T-helper 17 cell (primary cell): ENCODE data around the gene TBC1D14. TPM values are rescaled to one million over a fixed set of nuclear protein-coding genes. Genes with fewer than 3 reads are reported as not detected.

ENCODE experiments used
- ATAC-seq: fragments of 150-1000 bp; cut with Tn5 transposase; 2 replicates; pipeline ENCODE4 v1.10.0; 2021; ENCODE audit warnings: mild to moderate bottlenecking, moderate library complexity
- DNase-seq, 3 donors: peaks; one replicate each; pipeline versions ENCODE4 v3.0.0 to v3.0.0-alpha.2; 2020 to 2021
- H3K9me3 ChIP-seq: one replicate; pipeline ENCODE4 v1.7.0; 2013; ENCODE audit warnings: low read length, mild to moderate bottlenecking; ENCODE audit not compliant: control insufficient read depth, poor library complexity, severe bottlenecking
- H3K27ac Mint-ChIP-seq: one replicate; pipeline ENCODE4 v1.8.0; 2022; ENCODE audit warnings: mild to moderate bottlenecking, moderate library complexity, mixed read lengths
- H3K27me3 Mint-ChIP-seq: one replicate; pipeline ENCODE4 v1.8.0; 2022; ENCODE audit warnings: mixed read lengths
- H3K36me3 Mint-ChIP-seq: one replicate; pipeline ENCODE4 v1.8.0; 2022; ENCODE audit warnings: low read depth, mixed read lengths
- H3K4me1 Mint-ChIP-seq: one replicate; pipeline ENCODE4 v1.8.0; 2022; ENCODE audit warnings: mild to moderate bottlenecking, mixed read lengths
- H3K4me3 Mint-ChIP-seq: one replicate; pipeline ENCODE4 v1.8.0; 2022; ENCODE audit warnings: mild to moderate bottlenecking, moderate library complexity, mixed read lengths
- total RNA-seq, 4 donors: library from RNA in 2 of 4; stranded (reverse) in 2 of 4; gene quantifications; one replicate each; pipeline ENCODE4 v1.2.3 and lab custom pipeline; 2022 to 2026

The TBC1D14 gene, protein sequence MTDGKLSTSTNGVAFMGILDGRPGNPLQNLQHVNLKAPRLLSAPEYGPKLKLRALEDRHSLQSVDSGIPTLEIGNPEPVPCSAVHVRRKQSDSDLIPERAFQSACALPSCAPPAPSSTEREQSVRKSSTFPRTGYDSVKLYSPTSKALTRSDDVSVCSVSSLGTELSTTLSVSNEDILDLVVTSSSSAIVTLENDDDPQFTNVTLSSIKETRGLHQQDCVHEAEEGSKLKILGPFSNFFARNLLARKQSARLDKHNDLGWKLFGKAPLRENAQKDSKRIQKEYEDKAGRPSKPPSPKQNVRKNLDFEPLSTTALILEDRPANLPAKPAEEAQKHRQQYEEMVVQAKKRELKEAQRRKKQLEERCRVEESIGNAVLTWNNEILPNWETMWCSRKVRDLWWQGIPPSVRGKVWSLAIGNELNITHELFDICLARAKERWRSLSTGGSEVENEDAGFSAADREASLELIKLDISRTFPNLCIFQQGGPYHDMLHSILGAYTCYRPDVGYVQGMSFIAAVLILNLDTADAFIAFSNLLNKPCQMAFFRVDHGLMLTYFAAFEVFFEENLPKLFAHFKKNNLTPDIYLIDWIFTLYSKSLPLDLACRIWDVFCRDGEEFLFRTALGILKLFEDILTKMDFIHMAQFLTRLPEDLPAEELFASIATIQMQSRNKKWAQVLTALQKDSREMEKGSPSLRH
- total RNA-seq, result 10 to 100 TPM; 49.1 to 55.2 TPM
- total RNA-seq (lab: John Stamatoyannopoulos, UW), result 107 to 219 reads per million in 2 donors

DNA sequence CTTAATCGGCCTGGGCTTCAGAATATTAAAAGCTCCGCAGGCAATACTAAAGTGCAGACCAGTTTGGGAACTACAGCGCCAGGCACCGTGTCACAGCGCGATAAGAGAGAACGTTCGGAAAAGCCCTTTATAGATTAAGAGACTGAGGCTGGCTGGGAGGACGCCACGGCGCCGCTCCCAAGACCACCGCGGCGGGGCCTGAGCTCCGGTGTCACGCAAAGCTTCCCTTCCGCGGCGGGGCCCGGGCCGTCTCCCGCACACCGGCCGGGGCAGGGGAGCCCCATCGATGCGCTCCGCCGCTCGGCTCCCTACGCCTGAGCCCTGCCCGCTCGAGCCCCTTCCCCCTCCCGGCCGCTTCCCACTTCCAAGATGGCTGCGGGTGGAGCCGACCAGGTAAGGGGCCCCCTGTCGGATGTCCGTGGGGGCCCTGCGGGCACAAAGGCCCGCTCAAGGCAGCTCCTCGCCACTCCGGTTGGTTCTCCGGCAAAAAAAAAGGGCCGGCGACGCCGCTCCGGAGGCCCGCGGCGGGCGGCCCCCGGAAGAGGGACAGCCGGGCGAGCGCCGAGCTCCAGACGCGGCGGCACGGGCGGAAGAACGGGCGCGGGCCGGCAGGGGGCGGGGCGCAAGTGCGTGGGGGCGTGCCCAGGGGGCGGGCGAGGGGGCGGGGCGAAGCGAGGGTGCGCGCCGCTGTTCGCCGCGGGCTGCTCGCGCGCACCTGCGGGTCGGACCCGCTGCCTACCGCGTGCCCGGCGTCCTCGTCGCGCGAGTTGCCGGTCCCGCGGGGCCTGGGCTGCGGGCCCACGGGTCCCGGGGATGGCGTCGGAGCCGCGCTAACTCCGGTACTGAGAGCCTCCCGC is at the start of gene TBC1D14:
Gene TBC1D14 (plus strand): TSS at position 714 of the 857 bp plus-strand sequence. CDS start 13,564 bp downstream, outside the sequence.
- Mint-ChIP-seq H3K4me3 (peak within 1 kb of the TSS; percentile 97), H3K4me1 (peaks cover 43% of the 10 kb centered on the region), H3K27me3 (no peaks in the 10 kb centered on the region), H3K27ac (peak within 1 kb of the TSS; percentile 92), H3K36me3 (no peaks in the 10 kb centered on the region)
- H3K9me3 ChIP-seq, result no peaks in the 10 kb centered on the region
- ATAC-seq (peak; percentile 89), DNase-seq (peak; percentile 79 to 85 (median 81))

DNA sequence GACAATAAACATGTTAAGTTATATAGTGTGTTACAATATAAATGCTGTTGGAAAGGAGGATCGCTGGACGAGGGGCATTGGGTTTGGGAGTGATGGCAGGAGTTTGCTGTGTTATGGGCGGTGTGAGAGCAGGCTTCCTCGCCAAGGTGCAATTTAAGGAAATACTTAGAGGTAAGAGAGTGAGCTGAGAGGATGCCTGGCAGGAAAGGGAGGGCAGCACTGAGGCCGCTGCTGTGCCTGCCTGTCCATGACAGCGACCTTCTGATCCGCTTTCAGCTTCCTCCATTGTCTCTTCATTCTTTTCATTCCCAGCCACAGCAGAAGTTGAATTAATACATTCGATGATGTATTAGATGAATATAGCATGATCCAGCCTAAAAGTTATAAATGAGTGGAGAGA is 41.2 kb upstream of the TBC1D14 start:
- H3K4me1 Mint-ChIP-seq, result peaks cover 12% of the 10 kb centered on the region

GRCh38 chr4:6869944-6870343 is 39.7 kb upstream of the TBC1D14 start:
- no peak overlapping the region for H3K4me3 Mint-ChIP-seq
- no peak for DNase-seq
- H3K27ac Mint-ChIP-seq, result no peak overlapping the region
- H3K4me1 Mint-ChIP-seq, result peaks cover 12% of the 10 kb centered on the region
- no peaks in the 10 kb centered on the region for H3K9me3 ChIP-seq
- peaks cover 5% of the 10 kb centered on the region for H3K36me3 Mint-ChIP-seq
- ATAC-seq, result no peak
- H3K27me3 Mint-ChIP-seq, result no peaks in the 10 kb centered on the region

More for the DNA sequence above, 41.2 kb upstream of the TBC1D14 start:
- no peaks in the 10 kb centered on the region for H3K27me3 Mint-ChIP-seq
- H3K4me3 Mint-ChIP-seq, result no peak overlapping the region
- no peaks in the 10 kb centered on the region for H3K9me3 ChIP-seq
- H3K36me3 Mint-ChIP-seq, result peaks cover 5% of the 10 kb centered on the region
- DNase-seq (no peak), ATAC-seq (no peak)
- H3K27ac Mint-ChIP-seq, result peak overlapping the region; percentile 43

DNA sequence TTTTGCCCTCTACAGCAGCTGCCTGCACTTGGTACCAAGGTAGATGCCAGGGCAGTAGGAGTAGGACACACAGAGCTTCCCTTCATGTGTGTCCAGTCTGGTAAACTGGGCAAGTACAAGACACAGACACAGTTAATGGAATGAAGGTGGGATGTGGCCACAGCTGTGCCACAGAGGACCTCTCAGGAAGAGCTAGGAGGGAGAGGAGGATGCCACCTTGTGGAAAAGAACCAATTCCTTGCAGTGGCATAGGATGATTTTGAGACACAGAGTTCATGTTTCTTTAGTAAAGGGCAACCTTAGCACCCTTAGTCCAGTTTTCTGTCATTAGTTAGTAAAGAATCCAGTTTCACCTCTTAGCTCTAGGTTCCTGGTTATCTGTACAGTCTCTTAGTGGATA is 36.3 kb upstream of the TBC1D14 start:
- H3K9me3 ChIP-seq, result no peaks in the 10 kb centered on the region
- Mint-ChIP-seq H3K4me1 (peaks cover 5% of the 10 kb centered on the region), H3K27ac (no peak overlapping the region), H3K4me3 (no peak overlapping the region), H3K36me3 (peaks cover 7% of the 10 kb centered on the region), H3K27me3 (no peaks in the 10 kb centered on the region)
- ATAC-seq (no peak), DNase-seq (no peak)

- no peaks in the 10 kb centered on the region for H3K9me3 ChIP-seq
- Mint-ChIP-seq H3K36me3 (peaks cover 10% of the 10 kb centered on the region), H3K27me3 (no peaks in the 10 kb centered on the region), H3K4me1 (peaks cover 4% of the 10 kb centered on the region), H3K4me3 (no peak overlapping the region), H3K27ac (no peak overlapping the region)
- peak; percentile 89 for ATAC-seq
- peak; percentile 58 to 69 (median 65) for DNase-seq
Measured at GRCh38 chr4:6873792-6874461, 35.7 kb upstream of the TBC1D14 start.

DNA sequence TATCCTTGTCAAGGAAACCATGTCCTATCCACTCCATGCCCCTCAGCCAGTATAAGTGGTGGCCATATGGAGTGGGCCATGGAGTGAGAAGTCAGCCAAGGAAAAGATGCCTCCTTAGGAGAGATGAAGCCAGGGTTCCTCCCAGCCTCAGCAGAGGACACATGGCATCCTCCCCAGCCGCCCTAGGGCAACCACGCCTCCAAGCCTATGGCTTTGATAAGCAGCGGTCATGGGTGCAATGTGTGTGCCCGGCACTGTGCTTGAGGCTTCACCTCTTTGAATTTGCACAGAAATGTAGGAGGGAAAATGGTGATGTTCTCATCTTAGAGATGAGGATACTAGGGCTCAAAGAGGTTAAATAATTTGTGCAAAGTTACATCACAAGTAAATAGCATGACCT is 34.6 kb upstream of the TBC1D14 start:
- Mint-ChIP-seq H3K36me3 (peaks cover 12% of the 10 kb centered on the region), H3K27me3 (no peaks in the 10 kb centered on the region), H3K4me3 (no peak overlapping the region), H3K4me1 (peaks cover 4% of the 10 kb centered on the region), H3K27ac (no peak overlapping the region)
- no peaks in the 10 kb centered on the region for H3K9me3 ChIP-seq
- DNase-seq (no peak), ATAC-seq (no peak)

DNA sequence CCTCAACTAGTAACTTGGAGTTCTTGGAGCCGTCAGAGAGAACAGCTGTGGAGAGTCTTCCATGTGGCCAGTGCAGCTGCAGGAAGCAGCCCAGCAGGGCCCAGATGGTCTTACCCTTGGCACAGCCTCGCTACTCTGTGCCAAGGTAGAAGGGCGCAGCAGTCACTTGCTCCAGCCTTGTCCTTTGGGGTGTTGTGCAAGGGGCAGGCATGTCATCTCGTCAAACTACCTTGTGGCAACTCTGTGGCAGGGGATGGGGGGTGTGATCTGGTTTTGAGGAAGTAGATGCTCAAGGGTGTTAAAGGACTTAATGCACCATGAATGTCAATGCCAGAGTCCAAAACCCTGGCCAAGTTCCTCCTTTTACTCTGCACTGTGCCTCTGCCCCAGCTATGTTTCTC is 34.2 kb upstream of the TBC1D14 start:
- H3K4me3 Mint-ChIP-seq, result no peak overlapping the region
- DNase-seq (no peak), ATAC-seq (peak; percentile 43)
- no peaks in the 10 kb centered on the region for H3K9me3 ChIP-seq
- no peaks in the 10 kb centered on the region for H3K27me3 Mint-ChIP-seq
- peaks cover 12% of the 10 kb centered on the region for H3K36me3 Mint-ChIP-seq
- H3K27ac Mint-ChIP-seq, result no peak overlapping the region
- peaks cover 4% of the 10 kb centered on the region for H3K4me1 Mint-ChIP-seq

GRCh38 chr4:6876440-6876839 is 33.2 kb upstream of the TBC1D14 start:
- ATAC-seq, result no peak
- H3K36me3 Mint-ChIP-seq, result peaks cover 12% of the 10 kb centered on the region
- DNase-seq, result no peak
- peak overlapping the region; percentile 89 for H3K27ac Mint-ChIP-seq
- H3K9me3 ChIP-seq, result no peaks in the 10 kb centered on the region
- no peak overlapping the region for H3K4me3 Mint-ChIP-seq
- H3K4me1 Mint-ChIP-seq, result peaks cover 4% of the 10 kb centered on the region
- H3K27me3 Mint-ChIP-seq, result no peaks in the 10 kb centered on the region

DNA sequence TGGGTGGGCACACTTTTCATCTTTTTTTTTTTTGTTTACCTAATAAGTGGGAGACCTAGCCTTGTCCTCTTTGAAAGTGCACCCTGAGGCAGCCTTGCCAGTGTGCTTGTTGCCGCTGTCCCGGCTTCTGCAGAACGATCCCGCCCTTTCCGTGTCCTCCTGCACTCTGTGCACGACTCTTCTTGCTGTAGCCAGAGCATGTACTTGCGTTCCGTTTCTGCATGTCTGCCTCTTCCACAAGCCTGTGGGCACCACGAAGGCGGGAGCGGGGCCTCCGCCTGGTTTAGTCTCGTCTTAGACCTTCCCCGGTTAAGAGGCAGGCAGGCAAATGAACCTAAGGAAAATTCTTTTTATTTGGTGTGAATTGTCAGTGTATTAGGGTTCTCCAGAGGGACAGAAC is 32.6 kb upstream of the TBC1D14 start:
- Mint-ChIP-seq H3K4me3 (no peak overlapping the region), H3K27ac (peak overlapping the region; percentile 89), H3K27me3 (no peaks in the 10 kb centered on the region), H3K4me1 (peaks cover 4% of the 10 kb centered on the region), H3K36me3 (peaks cover 9% of the 10 kb centered on the region)
- ATAC-seq (no peak), DNase-seq (no peak)
- no peaks in the 10 kb centered on the region for H3K9me3 ChIP-seq

- H3K9me3 ChIP-seq, result no peaks in the 10 kb centered on the region
- DNase-seq, result no peak
- H3K27me3 Mint-ChIP-seq, result no peaks in the 10 kb centered on the region
- H3K27ac Mint-ChIP-seq, result no peak overlapping the region
- peaks cover 4% of the 10 kb centered on the region for H3K4me1 Mint-ChIP-seq
- no peak overlapping the region for H3K4me3 Mint-ChIP-seq
- H3K36me3 Mint-ChIP-seq, result peaks cover 7% of the 10 kb centered on the region
- no peak for ATAC-seq
Measured at GRCh38 chr4:6878451-6879059, 31.1 kb upstream of the TBC1D14 start.

- DNase-seq (no peak), ATAC-seq (no peak)
- no peak overlapping the region for H3K4me3 Mint-ChIP-seq
- H3K36me3 Mint-ChIP-seq, result peaks cover 7% of the 10 kb centered on the region
- no peaks in the 10 kb centered on the region for H3K27me3 Mint-ChIP-seq
- peaks cover 2% of the 10 kb centered on the region for H3K4me1 Mint-ChIP-seq
- H3K27ac Mint-ChIP-seq, result no peak overlapping the region
- H3K9me3 ChIP-seq, result no peaks in the 10 kb centered on the region
Measured at GRCh38 chr4:6880691-6881090, 28.9 kb upstream of the TBC1D14 start.

- no peak overlapping the region for H3K4me3 Mint-ChIP-seq
- no peaks in the 10 kb centered on the region for H3K27me3 Mint-ChIP-seq
- ATAC-seq (no peak), DNase-seq (no peak)
- peaks cover 2% of the 10 kb centered on the region for H3K4me1 Mint-ChIP-seq
- H3K27ac Mint-ChIP-seq, result no peak overlapping the region
- no peaks in the 10 kb centered on the region for H3K9me3 ChIP-seq
- H3K36me3 Mint-ChIP-seq, result peaks cover 5% of the 10 kb centered on the region
Measured at GRCh38 chr4:6881908-6882307, 27.7 kb upstream of the TBC1D14 start.
